GM12872 (cell line): ENCODE data around the gene SUSD2.

Experiments
- TF ChIP-seq, protein P1 (sequence below): IDR thresholded peaks from 3 replicates; pipeline ENCODE4 v1.5.1; 2011; ENCODE audit warnings: low read depth, mild to moderate bottlenecking, low read length, moderate library complexity; ENCODE audit not compliant: insufficient read depth

The SUSD2 gene

DNA sequence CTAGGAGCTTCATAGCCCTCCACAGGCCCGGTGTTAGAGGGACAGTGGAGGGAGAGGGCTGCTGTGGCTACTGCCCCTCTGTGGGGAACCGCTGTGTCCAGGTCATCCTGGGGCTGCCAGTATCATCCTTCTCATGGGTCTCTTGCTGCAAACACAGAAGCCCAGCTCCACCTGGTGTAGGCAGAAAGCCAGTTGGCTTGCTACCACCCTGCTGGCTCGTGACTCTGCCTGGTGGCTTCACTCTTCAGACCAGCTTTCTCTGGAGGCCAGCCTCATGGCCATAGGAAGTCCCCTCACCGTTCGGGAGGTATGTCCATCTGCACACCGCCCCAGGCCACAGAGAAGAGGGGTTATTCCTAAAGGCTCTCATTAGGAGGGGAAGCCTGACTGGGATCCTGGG is 19.4 kb upstream of the SUSD2 start:
- TF ChIP-seq, protein P1, sequence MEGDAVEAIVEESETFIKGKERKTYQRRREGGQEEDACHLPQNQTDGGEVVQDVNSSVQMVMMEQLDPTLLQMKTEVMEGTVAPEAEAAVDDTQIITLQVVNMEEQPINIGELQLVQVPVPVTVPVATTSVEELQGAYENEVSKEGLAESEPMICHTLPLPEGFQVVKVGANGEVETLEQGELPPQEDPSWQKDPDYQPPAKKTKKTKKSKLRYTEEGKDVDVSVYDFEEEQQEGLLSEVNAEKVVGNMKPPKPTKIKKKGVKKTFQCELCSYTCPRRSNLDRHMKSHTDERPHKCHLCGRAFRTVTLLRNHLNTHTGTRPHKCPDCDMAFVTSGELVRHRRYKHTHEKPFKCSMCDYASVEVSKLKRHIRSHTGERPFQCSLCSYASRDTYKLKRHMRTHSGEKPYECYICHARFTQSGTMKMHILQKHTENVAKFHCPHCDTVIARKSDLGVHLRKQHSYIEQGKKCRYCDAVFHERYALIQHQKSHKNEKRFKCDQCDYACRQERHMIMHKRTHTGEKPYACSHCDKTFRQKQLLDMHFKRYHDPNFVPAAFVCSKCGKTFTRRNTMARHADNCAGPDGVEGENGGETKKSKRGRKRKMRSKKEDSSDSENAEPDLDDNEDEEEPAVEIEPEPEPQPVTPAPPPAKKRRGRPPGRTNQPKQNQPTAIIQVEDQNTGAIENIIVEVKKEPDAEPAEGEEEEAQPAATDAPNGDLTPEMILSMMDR: no peak

DNA sequence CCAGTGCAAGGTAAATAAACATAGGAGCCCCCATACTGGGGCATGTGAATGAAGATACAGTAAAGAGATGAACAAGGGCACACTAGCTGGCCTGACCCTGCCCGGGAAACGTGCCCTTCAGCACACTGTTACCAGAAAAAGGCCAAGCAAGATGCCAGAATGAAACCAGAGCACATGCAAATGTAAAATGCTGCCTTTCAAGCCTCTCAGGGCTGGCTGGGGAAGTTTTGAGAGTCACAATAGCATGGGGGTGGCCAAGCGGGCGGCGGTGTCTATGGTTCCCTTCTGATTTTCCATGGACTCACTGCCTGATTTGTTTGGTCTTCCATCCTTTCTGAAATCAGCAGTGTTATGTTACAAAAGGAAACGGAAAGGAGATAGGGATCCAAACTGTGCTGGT is 18.9 kb upstream of the SUSD2 start:
- TF ChIP-seq, protein P1: no peak

DNA sequence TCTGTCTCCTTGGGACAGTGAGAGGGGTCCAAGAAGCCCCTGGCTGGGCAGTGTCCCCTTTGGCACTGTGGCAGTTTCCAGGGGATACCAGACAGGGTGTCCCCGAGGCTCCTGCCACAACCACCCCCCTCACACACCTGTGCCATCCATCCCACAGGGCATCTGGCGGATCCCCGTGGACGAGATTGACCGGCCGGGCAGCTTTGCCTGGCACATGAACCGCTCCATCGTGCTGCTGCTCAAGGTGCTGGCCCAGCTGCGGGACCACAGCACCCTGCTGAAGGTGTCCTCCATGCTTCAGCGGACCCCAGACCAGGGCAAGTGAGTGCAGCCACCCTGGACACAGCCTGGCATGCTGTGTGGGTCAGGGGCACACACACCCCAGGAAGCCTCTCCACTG is 17.0 kb upstream of the SUSD2 start:
- TF ChIP-seq, protein P1: no peak

DNA sequence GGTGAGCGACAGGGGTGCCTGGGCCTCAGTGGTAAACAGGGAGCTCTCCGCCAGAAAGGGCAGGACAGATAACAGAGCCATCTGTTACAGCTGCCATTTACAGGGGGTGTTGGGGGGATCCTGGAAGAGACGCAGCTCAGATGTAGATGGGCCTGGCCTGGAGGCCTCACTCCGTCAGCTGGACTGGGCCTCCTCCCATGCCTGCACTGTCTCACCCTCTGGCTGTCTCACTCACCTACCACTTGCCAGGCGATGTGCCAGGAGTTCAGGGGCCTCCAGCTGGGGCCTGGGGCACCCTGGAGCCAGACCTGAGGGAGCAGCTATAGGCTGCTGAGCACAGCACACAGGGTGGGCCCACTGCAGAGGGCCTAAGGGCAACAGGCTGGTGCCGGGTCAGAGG is 16.3 kb upstream of the SUSD2 start:
- TF ChIP-seq, protein P1: no peak

DNA sequence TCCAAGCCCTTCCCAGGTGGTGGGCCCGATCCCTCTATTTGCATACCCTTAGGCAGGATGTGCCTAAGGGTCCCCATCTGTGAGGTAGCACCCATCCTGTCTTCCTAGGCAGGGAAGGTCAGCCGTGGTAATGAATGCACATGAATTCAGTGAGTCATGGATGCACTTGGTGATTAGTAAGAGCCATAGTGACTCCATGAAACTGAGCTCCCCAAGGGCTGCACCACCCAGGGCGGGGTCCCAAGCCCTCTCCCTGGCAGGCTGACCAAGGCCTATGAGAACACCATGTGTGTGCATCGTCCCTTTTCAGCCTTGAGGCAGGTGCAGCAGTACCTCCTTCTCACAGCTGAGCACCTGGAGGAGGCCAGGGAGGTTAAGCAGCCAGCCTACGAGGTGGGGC is 15.6 kb upstream of the SUSD2 start:
- TF ChIP-seq, protein P1: no peak

DNA sequence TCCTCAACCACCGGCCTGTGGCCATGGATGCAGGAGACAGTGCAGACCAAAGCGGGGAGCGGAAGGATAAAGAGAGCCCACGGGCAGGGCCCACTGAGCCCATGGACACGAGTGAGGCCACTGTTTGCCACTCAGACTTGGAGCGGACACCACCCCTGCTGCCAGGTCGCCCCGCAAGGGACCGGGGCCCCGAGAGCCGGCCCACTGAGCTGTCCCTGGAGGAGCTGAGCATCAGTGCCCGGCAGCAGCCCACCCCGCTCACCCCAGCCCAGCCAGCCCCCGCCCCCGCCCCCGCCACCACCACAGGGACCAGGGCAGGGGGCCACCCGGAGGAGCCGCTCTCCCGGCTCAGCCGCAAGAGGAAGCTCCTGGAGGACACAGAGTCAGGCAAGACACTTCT is 14.5 kb upstream of the SUSD2 start:
- TF ChIP-seq, protein P1: no peak

DNA sequence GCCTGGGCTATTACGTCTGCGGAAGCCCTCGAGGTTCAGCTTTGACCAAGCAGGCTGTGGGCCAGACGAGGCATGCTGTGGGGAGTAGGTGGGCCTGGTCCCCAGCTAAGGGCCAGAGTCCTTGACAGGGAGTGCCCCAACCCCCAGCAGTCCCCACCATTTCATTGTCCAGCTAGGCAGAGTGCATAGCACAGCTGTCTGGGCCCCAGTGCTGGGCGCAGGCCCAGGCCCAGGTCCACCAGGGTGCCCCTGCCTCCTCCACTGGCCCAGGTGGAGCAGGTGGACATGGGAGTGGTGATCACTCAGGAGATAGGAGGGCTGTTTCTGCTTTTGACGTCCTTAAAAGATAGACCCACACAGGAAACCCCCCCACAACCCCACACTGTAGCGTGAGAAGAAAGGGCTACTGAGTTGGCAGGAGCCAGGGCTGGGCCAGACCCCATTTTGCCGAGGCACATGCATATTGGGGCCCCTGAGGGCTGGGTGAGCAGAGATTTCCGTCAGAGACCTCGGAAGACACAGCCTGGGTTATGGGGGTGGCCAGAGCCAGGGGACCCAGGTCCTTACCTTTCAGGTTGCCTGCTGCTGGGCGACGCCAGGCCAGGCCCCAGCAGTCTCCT is 11.7 kb upstream of the SUSD2 start:
- TF ChIP-seq, protein P1: no peak
